ENCODE measurements around the gene PKNOX2.

DNA sequence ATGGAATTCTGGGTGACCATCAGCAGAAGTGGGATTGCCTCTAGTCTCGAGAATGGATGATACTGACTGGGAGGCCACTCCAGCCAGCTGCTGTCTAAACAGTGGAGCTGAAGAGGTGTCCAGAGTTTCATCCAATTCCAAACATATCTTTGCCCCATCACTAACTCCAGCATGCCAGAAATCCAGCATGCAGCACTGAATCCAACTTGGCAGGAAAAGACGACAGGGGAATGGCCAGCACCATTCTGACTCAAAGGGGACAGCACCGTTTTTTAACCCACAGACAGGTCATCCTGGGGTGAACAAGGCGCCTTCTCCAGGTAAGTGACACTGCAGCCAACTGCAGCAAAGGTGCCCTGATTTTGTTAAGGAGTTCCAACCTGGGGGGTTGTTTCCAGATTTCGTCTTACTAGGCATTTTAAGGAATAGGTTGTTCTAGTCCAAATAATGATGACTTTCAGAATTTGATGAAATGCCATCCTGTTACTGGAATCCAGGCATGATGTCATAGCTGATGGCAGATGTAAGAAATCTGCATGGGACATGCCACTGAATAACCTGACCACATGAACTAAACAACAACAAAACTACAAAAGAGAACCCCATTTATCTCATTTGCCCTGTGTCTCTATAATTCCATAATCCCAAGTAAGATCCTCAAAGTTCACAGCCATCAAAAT, 299.2 kb downstream of the PKNOX2 start:
- TF ChIP-seq, protein P1, sequence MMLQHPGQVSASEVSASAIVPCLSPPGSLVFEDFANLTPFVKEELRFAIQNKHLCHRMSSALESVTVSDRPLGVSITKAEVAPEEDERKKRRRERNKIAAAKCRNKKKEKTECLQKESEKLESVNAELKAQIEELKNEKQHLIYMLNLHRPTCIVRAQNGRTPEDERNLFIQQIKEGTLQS (IDR thresholded peaks at IDR 0.05), result no peak
- TF ChIP-seq, protein P2, sequence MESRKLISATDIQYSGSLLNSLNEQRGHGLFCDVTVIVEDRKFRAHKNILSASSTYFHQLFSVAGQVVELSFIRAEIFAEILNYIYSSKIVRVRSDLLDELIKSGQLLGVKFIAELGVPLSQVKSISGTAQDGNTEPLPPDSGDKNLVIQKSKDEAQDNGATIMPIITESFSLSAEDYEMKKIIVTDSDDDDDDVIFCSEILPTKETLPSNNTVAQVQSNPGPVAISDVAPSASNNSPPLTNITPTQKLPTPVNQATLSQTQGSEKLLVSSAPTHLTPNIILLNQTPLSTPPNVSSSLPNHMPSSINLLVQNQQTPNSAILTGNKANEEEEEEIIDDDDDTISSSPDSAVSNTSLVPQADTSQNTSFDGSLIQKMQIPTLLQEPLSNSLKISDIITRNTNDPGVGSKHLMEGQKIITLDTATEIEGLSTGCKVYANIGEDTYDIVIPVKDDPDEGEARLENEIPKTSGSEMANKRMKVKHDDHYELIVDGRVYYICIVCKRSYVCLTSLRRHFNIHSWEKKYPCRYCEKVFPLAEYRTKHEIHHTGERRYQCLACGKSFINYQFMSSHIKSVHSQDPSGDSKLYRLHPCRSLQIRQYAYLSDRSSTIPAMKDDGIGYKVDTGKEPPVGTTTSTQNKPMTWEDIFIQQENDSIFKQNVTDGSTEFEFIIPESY (IDR thresholded peaks at IDR 0.05), result no peak
- TF ChIP-seq, protein P3, sequence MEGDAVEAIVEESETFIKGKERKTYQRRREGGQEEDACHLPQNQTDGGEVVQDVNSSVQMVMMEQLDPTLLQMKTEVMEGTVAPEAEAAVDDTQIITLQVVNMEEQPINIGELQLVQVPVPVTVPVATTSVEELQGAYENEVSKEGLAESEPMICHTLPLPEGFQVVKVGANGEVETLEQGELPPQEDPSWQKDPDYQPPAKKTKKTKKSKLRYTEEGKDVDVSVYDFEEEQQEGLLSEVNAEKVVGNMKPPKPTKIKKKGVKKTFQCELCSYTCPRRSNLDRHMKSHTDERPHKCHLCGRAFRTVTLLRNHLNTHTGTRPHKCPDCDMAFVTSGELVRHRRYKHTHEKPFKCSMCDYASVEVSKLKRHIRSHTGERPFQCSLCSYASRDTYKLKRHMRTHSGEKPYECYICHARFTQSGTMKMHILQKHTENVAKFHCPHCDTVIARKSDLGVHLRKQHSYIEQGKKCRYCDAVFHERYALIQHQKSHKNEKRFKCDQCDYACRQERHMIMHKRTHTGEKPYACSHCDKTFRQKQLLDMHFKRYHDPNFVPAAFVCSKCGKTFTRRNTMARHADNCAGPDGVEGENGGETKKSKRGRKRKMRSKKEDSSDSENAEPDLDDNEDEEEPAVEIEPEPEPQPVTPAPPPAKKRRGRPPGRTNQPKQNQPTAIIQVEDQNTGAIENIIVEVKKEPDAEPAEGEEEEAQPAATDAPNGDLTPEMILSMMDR (IDR thresholded peaks at IDR 0.05; ENCODE audit: low read depth, low read length, missing input control), result no peak
